Sciatic nerve (tissue), 2 donors: ENCODE results near the gene EFCAB14. TPM values are rescaled to one million over a fixed set of nuclear protein-coding genes. Genes with fewer than 3 reads are reported as not detected.
A peak's percentile ranks its signal among the peaks of the same experiment; 100 is the strongest.

Source experiments
- ATAC-seq: fragments of 200-7000 bp; cut with Tn5 transposase; one replicate; pipeline ENCODE4 v1.9.1; 2020; ENCODE audit warnings: mild to moderate bottlenecking, moderate library complexity
- DNase-seq: peaks from one replicate; pipeline ENCODE4 v3.0.0-alpha.2; 2020; ENCODE audit warnings: low spot score
- intact Hi-C: fragments of 100-400 bp; cut with DNase I; formaldehyde crosslinking; loops from one replicate; pipeline ENCODE4 v1.14.2; 2022
- total RNA-seq: library from RNA; stranded (reverse); fragmentation: NEBNext Ultra II Directional; extraction: Animal tissue kit (Norgen Biotek cat#: 25700); gene quantifications from one replicate; pipeline ENCODE4 v1.2.1, GENCODE V29; 2021
- donor health status: DM: no; HTN: no; CAD: no.
- donor health status: DM: no; HTN: no; CAD: no.

EFCAB14 gene
- total RNA-seq, 1 donor from 2014 or later = 109 TPM

DNA sequence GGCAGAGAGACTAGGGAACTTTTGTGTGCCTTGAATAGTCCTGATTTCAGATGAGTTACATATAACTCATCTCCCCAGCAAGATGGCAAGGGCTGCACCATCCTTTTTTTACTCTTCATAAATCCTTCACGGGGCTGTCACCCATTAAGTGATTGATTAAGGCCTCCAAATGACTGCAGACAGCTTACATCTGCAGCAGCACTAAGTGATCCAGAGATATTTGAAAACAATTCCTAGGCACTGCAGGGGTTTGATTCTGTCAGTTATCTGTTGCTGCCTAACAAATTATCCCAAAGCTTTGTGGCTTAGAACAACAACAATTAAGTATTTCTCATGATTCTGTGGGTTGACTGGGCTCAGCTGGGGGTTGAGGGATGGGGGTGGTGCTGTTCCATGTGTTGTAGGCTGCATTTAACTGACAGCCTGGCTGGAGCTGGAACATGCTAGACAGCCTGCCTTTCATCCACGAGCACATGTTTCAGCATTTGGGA lies 27.9 kb downstream of the EFCAB14 start:
- DNase-seq (no peak), ATAC-seq (no peak)
- intact Hi-C loops = no loop called here

DNA sequence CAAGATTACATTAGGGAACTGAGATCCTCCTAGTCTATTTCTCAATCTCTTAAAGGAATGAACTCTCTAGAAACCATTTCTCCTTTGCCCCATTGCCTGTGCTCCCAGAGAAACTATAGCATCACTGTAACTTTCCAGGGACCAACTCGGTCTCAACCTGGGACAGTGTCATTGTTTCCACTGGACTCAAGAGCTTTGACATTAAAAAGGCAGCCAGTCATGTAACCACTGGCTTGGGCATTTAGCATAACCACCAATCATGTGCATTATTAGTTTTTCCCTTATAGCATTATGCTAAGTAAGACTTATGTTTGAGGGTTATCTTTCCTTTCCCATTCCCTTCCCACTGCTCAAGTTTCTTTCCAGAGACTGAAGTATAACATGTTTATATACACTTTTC lies 29.0 kb downstream of the EFCAB14 start:
- intact Hi-C loops = no loop called here
- DNase-seq = no peak
- ATAC-seq = no peak

DNA sequence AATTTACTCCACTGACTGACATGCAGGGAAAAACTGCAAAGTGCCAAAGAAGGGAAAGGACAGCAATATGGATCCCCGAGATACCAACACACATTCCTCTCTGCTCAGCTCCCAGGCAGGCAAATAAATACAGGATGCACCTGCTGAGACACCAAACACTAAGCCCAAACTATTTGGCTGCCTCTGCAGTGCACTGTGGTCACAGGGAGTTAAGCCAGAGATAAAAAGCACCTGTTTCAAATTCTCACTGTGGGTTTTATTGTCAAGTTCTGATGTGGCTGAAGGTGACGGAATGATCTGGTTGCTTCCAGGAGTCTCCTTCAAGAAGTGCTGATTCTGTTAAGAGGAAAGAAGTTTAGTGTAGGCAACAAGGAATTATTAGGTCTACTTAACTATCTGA lies 29.6 kb downstream of the EFCAB14 start:
- intact Hi-C loops = no loop called here
- ATAC-seq (no peak), DNase-seq (no peak)

DNA sequence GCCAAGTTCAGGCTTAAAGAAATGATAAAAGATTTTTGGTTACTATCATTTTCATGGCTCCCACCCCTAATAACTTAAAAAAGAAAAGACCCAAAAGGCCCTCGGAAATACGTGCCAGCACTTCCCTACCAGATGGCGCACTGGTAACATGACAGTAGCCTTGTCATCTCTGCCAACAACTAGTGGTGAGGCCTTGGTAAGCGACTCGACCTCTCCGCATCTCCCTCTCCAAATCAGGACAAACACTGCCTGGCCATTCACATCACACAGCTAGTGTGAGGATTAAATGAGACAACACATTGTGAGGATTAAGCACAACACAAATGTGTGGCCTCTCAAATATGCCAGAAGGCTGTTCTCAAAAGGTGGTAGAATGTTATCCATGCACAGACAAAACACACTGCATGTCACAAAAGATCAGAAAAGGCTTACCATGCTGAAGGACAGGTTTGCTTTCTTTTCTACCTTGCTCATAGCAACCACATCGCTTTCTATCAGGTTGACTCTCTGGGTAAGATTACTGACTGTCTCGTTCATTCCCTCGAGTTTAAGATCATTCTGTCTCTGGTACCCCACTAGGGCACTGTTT lies 30.9 kb downstream of the EFCAB14 start:
- DNase-seq (no peak), ATAC-seq (no peak)
- intact Hi-C loops = no loop called here

DNA sequence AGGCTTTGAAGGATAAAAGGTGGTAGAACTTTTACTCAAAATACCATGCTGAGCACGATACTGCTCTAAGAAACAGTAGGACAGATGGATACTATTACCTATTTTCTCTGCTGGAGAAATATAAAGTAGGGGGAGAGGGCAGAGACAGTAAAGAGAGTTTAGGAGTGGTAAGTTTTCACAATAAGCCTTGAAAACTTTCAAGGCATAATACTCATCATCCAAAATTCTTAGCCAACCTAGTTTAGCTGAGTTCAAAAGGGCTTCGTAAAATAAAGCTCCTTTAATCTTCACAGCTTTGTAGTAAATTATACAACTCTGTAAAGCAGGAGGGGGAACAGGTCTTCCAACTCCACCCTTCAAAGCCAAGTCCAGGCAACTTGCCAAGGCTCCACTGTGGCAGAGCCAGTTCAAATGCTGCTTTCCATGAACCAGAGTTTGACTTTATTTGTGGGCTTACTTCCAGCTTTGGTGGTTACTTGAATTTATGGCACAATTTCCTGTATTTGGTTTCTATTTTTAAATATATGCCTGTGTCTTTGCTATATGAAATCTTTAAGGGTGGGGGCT lies 31.7 kb downstream of the EFCAB14 start:
- DNase-seq (peak; percentile 81), ATAC-seq (no peak)
- intact Hi-C loops = no loop called here

DNA sequence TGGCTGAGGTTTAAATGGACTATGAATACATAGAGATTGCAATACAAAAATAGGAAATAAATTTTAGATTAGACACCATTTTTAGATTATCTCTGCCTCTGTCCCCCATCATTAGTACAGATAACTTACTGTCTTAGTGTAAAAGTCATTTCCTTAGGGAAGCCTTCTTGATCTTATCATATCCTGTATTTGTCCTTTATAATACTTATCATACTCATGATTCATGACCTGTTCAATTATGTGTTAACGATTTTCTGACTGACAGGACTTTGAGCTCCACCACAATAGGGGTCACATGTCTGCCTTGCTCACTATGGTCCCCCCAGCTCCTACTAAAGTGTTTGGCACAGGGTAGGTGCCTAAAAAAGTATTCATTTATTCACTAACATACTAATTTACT lies 32.7 kb downstream of the EFCAB14 start:
- intact Hi-C loops = no loop called here
- no peak for ATAC-seq

DNA sequence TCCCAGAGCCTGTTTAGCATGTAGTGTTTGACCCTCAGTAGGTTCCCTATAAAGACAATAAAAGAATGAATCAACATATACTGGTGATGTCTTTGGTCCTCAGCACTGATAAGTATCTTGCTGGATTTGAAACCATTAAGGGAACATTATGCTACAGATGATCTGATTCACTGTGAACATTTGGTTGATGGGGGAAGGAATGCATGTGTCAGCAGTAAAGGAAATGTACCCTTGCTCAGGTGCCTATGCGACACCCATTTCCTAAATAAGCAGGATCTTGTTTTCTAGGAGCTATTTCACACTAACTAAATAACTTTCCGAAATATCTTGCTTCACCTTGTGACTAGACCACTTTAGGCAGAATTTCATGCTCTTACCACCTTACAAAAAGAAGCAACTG lies 34.2 kb downstream of the EFCAB14 start:
- ATAC-seq (no peak), DNase-seq (no peak)
- intact Hi-C loops = no loop called here

More for the DNA sequence above, 32.7 kb downstream of the EFCAB14 start:
- DNase-seq = no peak

DNA sequence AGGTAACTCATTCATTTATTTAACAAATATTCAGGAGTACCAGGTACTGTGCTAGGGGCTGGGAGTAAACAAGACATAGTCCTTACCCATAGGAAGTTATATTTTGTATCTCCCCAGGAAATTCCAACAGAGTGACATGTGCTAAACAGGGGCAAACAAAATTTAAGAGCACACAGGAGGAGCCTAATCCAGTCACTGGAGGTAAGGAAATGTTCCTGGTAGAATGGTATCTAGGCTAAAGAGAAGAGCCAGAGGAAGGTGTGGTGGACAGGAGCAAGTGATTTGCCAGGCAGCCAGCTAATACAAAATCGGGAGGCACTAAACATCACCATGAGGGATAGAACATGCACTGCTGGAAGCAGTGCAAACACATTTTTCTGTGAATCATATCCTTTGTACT lies 36.9 kb downstream of the EFCAB14 start:
- intact Hi-C loops = no loop called here

DNA sequence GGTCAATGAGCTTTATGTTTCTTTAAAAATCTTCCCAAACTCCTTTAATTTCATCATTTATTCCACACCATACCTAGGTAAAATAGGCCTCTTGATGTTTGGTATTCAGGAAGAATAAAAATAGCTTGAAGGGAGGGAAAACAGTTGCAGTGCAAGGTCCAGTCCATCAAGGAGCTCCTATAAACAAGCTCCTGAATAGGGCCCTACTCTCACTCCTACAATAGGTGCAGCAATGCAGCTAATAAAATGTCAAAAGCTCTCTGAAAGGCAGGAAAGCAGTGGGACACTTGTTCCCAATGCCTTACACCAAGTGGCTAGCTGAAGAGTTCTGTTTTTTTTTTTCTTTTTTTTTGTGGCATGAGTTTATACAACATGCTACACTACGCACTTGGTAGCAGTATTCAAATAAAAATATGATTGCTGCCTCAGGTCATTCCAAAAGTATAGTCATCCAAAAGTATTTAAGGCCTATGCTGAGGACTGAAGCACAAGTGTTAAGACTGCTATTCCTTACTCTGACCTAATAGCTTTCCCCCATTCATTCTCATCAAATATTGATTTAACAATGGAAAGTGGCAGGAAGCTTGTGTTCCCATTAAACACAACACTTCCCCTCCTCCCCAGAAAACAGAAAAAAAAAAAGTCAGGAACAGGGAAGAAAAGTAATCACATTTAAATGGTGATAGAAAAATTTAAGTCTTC lies 37.4 kb downstream of the EFCAB14 start:
- no peak for DNase-seq
- no peak for ATAC-seq
- intact Hi-C loops = no loop called here

More for the DNA sequence above, 36.9 kb downstream of the EFCAB14 start:
- DNase-seq (no peak), ATAC-seq (no peak)

DNA sequence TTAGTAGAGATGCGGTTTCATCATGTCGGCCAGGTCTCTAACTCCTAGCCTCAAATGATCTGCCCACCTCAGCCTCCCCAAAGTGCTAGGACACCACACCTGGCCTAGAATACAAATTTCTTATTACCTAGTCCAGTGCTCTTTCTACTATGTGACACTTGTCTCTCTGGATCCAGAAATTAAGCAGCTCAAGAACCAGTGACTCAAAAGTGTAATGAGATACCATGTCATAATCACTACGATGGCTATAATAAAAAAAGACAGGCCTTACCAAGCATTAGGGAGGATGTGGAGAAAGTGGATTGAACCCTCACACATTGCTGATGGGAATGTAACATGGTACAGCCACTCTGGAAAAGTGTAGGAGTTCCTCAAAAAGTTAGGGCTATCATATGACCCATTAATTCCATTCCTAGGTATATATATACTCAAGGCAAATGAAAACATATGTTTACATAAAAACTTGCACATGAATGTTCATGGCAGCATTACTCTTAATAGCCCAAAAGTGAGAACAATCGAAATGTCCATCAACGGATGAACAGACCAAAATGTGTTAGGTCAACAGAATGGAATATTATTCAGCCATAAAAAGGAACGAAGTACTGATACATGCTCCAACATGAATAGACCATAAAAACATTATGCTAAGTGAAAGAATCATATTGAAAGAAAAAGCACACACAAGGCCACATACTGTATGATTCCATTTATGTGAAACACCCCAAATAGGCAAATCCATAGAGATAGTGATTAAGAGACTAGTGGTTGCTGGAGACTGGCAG lies 38.9 kb downstream of the EFCAB14 start:
- intact Hi-C loops = no loop called here
- no peak for ATAC-seq
- DNase-seq = no peak

DNA sequence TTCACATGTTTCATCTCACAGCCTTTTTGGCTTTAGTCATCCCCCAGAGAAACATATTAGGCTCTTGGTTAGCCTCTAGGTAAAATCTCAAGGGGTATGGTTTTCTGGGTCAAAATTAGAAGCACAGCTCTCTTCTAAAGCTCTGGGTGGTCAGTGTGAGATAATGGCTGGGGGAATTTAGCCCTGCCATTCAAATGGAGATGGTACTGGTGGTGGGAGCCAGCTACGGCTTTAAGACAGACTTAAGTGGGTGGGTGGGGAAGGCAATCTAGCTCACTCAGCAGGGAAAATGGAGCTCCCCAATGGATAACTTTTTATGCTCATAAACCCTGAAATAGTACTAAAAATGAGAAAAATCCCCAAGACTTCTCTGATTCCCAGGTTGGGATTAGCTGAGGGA lies 41.6 kb downstream of the EFCAB14 start:
- DNase-seq (no peak), ATAC-seq (no peak)
- intact Hi-C loops = no loop called here

DNA sequence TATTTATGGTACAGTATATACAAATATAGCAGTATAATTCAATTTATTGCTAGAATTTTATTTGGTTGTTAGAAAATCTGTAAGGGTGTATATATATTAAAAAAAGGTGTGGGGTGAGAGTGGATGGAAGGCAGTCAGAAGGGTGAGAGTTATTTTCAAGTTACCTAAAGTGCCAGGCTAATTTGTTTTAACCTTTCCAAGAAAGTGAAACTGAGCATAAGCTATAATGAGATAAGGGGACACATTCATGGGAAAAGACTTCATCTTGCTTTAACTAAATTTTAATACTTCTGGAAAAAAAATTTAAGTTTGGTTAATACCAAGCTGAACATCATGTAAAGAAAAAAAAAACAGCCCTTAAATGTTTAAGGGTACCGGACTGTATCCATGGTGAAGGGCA lies 42.4 kb downstream of the EFCAB14 start:
- ATAC-seq (no peak), DNase-seq (no peak)
- intact Hi-C loops = no loop called here

DNA sequence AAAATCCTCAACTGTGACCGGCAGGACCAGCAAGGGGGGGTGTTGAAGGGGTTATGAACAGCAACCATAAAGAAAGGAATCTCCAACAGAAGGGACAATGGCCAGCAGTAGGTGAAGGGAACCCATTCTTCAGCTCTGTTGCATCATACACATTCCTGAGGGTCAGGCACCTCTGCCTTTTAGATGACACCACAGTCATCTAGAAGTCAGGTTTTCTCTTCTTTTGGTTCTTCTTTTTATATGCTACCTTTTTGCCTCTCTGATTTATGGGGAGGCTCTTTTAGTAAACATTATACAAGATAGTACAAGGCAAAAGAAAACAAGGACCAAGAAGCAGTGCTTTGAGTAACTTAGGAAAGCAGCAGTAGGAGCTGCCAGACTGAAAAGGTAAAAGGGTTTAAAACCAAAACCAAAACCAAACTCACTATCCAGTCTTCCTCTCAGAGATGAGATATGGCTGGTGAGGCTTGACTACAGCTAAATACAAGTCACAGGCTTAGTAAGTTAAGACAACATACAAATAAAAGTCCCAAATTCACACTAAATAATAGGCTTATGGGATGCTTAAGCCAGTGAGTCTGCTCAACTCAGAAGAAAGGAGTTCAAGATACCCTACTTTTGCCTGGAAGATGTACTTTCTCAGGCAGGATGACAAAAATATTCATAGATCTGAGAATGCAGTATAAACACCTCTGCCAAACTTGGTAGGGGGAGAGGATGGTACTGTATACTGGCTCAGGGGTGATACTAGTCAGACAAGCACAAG lies 43.2 kb downstream of the EFCAB14 start:
- intact Hi-C loops = no loop called here
- ATAC-seq (no peak), DNase-seq (no peak)

DNA sequence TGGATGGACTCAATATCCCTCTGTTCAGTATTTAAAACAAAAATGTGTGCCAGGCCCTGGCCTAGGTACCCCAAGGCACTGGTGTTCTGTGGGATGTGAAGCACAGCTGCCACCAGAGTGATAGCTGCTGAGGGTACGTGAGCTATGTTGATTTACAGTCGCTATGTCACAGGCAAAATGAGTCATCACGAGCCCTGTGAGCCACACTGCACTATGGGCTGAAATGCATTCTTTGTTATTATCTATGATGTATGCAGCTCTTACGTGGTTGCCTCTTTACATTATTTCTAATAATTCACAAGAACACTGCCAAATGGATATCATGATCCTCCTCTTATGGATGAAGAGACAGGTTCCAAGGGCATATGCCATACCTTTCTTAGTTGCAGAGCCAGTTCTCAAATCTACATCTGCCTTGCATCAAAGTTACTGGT lies 45.1 kb downstream of the EFCAB14 start:
- intact Hi-C loops = no loop called here
- DNase-seq = no peak

DNA sequence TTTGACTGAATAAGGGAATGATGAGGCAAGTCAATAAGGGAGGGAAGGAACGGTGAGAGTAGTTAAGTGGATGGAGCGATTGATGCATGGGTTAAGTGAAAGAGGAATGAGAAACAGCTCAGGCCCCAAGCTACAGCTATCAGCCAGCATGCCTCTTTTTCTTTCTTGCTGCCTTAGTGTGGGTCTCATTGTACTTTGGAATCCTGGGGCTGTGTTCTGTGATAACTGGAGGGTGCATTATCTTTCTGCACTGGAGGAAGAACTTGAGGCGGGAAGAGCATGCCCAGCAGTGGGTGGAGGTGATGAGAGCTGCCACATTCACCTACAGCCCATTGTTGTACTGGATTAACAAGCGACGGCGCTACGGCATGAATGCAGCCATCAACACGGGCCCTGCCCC lies 46.2 kb downstream of the EFCAB14 start:
- no peak for DNase-seq
- no peak for ATAC-seq
- intact Hi-C loops = no loop called here

More for the DNA sequence above, 45.1 kb downstream of the EFCAB14 start:
- ATAC-seq = no peak

DNA sequence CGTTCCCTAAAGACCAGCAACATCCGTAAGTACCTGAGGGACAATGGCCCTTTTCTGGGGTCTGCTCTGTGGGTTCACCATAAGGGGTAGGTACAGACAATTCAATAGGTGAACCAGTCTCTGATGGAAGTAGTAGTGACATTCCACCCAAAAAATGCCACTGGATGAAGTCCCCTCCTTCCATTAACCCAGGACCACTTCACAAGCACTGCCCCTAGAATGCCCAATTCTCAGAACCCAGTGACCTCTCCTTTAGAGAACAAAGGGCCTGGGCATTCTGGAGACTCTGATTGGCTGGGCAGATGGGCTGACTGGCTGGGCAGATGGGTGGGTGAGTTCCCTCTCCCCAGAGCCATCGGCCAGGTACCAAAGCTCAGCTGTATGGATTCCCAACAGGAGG lies 47.4 kb downstream of the EFCAB14 start, which contains the start of gene TEX38:
TSS of gene TEX38 (plus strand) at position 301 of the 400 bp plus-strand sequence. CDS start at position 382, 81 bp downstream.
- no peak for ATAC-seq
- intact Hi-C loops = no loop called here
- no peak for DNase-seq

DNA sequence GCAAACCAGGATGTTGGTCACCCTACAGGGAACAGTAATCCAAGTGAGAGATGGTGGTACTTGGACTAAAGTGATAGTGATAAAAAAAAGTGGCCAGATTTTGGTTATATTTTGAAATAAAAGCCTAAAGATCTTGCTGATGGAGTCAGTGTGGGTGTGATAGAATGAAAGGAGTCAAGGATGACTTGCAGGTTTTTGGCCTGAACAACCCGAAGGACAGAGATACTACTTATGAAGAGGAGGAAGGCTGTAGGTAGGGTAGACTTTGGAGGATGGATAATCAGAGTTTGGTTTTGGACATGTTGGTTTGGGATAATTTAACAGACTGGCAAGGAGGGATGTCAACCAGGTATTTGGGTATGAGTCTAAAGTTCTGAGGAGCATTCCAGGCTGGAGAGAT lies 48.8 kb downstream of the EFCAB14 start:
- no peak for DNase-seq
- intact Hi-C loops = no loop called here
- ATAC-seq = no peak

DNA sequence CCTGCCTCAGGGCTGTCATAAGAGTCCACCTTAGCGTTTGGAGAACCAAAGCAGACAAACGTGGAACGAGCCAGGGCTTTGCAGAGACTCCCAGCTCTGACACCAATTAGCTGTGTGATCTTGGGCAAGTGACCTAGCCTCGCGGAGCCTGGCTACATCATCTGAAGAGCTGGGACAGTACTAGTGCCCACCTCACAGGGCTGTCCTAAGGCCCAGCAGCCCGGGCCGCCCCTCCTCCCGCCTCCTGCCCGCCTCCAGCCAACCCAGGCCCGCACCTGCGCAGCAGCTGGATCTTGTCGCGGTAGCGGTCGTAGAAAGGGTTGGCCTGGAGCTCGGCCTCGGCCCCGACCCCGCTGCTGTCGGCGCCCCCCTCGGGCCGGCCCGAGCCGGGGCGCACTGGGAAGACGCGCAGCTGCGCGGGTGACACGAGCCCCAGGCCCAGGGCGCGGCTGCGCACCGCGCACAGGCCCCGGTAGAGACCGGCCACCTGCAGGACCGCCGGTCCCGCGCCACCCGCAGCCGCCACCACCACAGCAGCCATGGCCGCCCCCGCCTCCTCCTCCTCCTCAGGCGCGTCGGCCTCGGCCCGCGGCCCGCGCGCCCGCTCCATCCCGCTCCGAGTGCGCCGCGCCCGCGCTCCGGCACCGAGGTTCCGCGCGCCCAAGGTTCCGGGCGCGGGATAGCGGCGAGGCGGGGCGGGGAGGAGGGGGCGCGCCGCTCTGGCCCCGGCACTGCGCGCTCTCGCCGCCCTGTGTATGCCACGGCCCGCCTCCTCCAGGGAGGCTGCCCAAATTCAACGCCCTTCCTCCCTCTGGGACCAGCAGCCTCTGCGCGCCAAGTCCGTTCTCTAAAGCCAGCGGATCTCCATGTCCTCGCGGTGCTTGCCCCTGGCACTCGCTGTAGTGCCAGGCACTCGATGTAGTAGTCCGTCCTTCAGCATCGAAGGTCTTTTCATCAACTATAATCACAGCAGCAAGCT lies 50.8 kb downstream of the EFCAB14 start, which contains the start of gene ATPAF1:
TSS of gene ATPAF1 (minus strand) at position 583 of the 979 bp plus-strand sequence. CDS start at position 541, 42 bp downstream.
- peak; percentile 75 for DNase-seq
- peak; percentile 89 for ATAC-seq
- intact Hi-C loops = no loop called here
